Calu3 (cell line): Measurements from ENCODE around the gene UBE2L6. TPM values are rescaled to one million over a fixed set of nuclear protein-coding genes. Genes with fewer than 3 reads are reported as not detected.

Experiments used
- BruUV-seq: library from RNA; stranded (reverse); fragments of 400-500 nt; replicated peaks from 2 replicates; lab custom pipeline; 2021; lab: Mats Ljungman, UMichigan
- CTCF ChIA-PET: fragments of 300-600 bp; sonication (Branson Sonifier 250); formaldehyde crosslinking; loops from one replicate; lab custom pipeline; 2022; ENCODE audit warnings: antibody characterized with exemption; lab: Charles Lee
- DNase-seq: peaks from one replicate; pipeline ENCODE4 v3.0.0; 2022
- H3K27ac Mint-ChIP-seq: one replicate; pipeline ENCODE4 v1.8.0; 2022; ENCODE audit warnings: mixed read lengths; ENCODE audit not compliant: unreplicated experiment
- H3K27me3 Mint-ChIP-seq: one replicate; pipeline ENCODE4 v1.8.0; 2022; ENCODE audit warnings: mixed read lengths; ENCODE audit not compliant: unreplicated experiment
- H3K36me3 Mint-ChIP-seq: one replicate; pipeline ENCODE4 v1.8.0; 2022; ENCODE audit warnings: mild to moderate bottlenecking, moderate library complexity, mixed read lengths; ENCODE audit not compliant: insufficient read depth, unreplicated experiment
- H3K4me1 Mint-ChIP-seq: one replicate; pipeline ENCODE4 v1.8.0; 2022; ENCODE audit warnings: mild to moderate bottlenecking, low read depth, mixed read lengths; ENCODE audit not compliant: unreplicated experiment
- H3K4me3 Mint-ChIP-seq: one replicate; pipeline ENCODE4 v1.8.0; 2022; ENCODE audit warnings: mild to moderate bottlenecking, low read depth, moderate library complexity, mixed read lengths; ENCODE audit not compliant: unreplicated experiment
- H3K9me3 Mint-ChIP-seq: one replicate; pipeline ENCODE4 v1.8.0; 2022; ENCODE audit warnings: low read depth, mixed read lengths; ENCODE audit not compliant: unreplicated experiment
- intact Hi-C: fragments of 100-400 bp; cut with micrococcal nuclease; formaldehyde crosslinking; loops from one replicate; pipeline ENCODE4 v1.10.0; 2022; ENCODE audit not compliant: unreplicated experiment
- total RNA-seq: library from RNA; stranded (reverse); gene quantifications from 2 replicates; pipeline ENCODE4 v1.2.3, GENCODE V29; 2022
- TF ChIP-seq, protein P1 (sequence below): fragments of 200-600 bp; IDR thresholded peaks from one replicate; pipeline ENCODE4 v1.8.0; 2022; ENCODE audit warnings: antibody characterized with exemption; ENCODE audit not compliant: unreplicated experiment

UBE2L6 gene
- total RNA-seq, 1 experiment from 2014 or later = 80.8 TPM

DNA sequence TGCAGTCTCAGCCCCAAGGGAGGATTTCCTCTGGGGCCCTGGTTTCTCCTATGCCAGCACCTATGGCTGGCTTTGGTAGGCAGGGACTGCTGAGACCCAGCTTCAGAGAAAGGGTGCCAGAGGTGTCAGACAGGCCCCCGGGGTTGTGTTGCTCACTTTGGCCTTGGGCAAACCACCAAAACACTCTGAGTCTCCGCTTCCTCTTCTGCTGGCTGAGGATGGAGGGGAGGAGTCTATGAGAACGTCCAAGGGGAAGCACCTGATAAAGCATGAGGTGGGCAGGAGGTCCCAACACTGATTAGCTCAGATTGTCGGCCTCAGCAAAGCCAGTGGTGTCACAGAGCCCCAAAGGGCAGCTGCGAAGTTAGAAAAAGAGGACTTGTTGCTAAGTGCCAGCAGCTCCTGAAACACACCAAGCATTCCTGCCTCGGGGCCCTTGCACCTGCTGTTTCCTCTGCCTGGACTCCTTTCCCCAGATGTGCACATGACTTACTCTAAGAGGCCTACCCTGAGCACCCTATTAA lies 19.6 kb downstream of the UBE2L6 start:
- H3K4me3 Mint-ChIP-seq = no peak overlapping the region
- H3K4me1 Mint-ChIP-seq = no peaks in the 10 kb centered on the region
- DNase-seq = no peak
- CTCF ChIA-PET = interaction anchor here (1.5 kb wide), 1 partner anchor 93 kb away, joined by 3 read pairs; no protein-coding TSS in a partner anchor
- TF ChIP-seq, protein P1, sequence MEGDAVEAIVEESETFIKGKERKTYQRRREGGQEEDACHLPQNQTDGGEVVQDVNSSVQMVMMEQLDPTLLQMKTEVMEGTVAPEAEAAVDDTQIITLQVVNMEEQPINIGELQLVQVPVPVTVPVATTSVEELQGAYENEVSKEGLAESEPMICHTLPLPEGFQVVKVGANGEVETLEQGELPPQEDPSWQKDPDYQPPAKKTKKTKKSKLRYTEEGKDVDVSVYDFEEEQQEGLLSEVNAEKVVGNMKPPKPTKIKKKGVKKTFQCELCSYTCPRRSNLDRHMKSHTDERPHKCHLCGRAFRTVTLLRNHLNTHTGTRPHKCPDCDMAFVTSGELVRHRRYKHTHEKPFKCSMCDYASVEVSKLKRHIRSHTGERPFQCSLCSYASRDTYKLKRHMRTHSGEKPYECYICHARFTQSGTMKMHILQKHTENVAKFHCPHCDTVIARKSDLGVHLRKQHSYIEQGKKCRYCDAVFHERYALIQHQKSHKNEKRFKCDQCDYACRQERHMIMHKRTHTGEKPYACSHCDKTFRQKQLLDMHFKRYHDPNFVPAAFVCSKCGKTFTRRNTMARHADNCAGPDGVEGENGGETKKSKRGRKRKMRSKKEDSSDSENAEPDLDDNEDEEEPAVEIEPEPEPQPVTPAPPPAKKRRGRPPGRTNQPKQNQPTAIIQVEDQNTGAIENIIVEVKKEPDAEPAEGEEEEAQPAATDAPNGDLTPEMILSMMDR = no peak
- H3K27me3 Mint-ChIP-seq = peaks cover 9% of the 10 kb centered on the region
- H3K36me3 Mint-ChIP-seq = peaks cover 5% of the 10 kb centered on the region
- no peaks in the 10 kb centered on the region for H3K9me3 Mint-ChIP-seq
- intact Hi-C loops = no loop called here
- H3K27ac Mint-ChIP-seq = no peak overlapping the region
- BruUV-seq = no TSS peak

DNA sequence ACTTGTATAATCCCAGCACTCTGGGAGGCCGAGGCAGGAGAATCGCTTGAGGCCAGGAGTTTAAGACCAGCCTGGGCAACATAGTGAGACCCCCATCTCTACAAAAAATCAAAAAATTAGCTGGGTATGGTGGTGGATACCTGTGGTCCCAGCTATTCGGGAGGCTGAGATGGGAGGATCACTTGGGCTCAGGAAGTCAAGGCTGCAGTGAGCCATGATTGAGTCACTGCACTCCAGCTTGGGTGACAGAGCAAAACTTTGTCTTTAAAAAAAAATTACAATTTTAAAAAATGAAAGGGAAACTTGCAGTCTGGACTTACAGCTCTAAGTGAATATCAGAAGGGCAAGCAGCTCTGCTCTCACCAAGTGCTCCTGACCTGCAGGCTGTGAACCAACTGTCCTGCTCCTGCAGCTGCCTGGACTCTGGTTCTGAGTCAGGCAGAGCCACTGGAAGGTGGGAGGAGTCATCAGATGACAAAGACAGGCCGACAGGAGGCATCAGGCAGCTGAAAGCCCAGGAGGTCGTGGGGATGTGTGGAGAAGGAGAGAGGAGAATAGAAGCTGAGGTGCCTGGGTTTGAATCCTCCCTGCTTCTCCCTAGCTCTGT lies 20.5 kb downstream of the UBE2L6 start:
- H3K27ac Mint-ChIP-seq = no peak overlapping the region
- no peaks in the 10 kb centered on the region for H3K9me3 Mint-ChIP-seq
- no TSS peak for BruUV-seq

DNA sequence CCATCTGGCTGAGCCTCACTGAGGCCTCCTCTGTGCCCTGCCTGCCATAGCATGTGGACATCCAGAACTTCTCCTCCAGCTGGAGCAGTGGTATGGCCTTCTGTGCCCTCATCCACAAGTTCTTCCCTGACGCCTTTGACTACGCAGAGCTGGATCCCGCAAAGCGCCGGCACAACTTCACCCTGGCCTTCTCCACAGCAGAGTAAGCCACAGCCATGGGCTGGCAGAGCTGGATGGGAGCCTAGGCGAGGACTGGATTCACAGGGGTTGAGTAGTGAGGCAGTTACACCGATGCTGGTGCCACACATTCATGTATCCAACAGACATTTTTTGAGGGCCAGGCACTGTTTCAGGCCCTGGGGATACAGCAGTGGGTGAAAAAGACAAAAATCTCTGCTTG lies 21.0 kb downstream of the UBE2L6 start:
- peaks cover 22% of the 10 kb centered on the region for H3K27me3 Mint-ChIP-seq
- no peak overlapping the region for H3K27ac Mint-ChIP-seq
- intact Hi-C loops = no loop called here
- no peaks in the 10 kb centered on the region for H3K9me3 Mint-ChIP-seq
- H3K36me3 Mint-ChIP-seq = peaks cover 6% of the 10 kb centered on the region
- no TSS peak for BruUV-seq
- TF ChIP-seq, protein P1 = no peak
- H3K4me3 Mint-ChIP-seq = no peak overlapping the region
- CTCF ChIA-PET = interaction anchor here (0.6 kb wide), 1 partner anchor 419 kb away, joined by 3 read pairs; no protein-coding TSS in a partner anchor
- DNase-seq = no peak
- no peaks in the 10 kb centered on the region for H3K4me1 Mint-ChIP-seq

More for the DNA sequence above, 20.5 kb downstream of the UBE2L6 start:
- Mint-ChIP-seq H3K27me3 (peaks cover 18% of the 10 kb centered on the region), H3K36me3 (peaks cover 6% of the 10 kb centered on the region), H3K4me1 (no peaks in the 10 kb centered on the region), H3K4me3 (no peak overlapping the region)
- CTCF ChIA-PET = interaction anchor here (1.5 kb wide), 1 partner anchor 94 kb away, joined by 3 read pairs; no protein-coding TSS in a partner anchor
- TF ChIP-seq, protein P1 = no peak
- intact Hi-C loops = no loop called here
- DNase-seq = no peak

DNA sequence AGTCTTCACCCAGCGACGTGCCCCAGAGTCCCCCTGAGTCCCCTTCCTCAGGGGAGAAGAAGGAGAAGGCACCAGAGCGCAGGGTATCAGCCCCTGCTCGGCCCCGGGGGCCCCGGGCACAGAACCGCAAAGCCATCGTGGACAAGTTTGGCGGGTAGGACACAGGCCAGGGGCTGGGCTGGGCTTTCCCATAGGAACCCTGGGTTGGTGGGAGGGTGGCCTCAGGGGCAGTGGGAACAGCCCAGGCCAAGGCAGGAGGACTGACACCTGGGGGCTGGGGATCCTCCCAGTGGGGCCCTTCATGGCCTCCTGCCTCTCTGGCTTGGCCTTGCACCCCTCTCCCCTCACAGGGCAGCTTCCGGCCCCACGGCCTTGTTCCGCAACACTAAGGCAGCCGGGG lies 21.6 kb downstream of the UBE2L6 start:
- H3K4me3 Mint-ChIP-seq = no peak overlapping the region
- TF ChIP-seq, protein P1 = no peak
- intact Hi-C loops = no loop called here

More for the DNA sequence above, 21.6 kb downstream of the UBE2L6 start:
- H3K27ac Mint-ChIP-seq = no peak overlapping the region
- H3K27me3 Mint-ChIP-seq = peaks cover 28% of the 10 kb centered on the region
- CTCF ChIA-PET = interaction anchor here (0.6 kb wide), 1 partner anchor 419 kb away, joined by 3 read pairs; no protein-coding TSS in a partner anchor
- BruUV-seq = no TSS peak
- H3K4me1 Mint-ChIP-seq = no peaks in the 10 kb centered on the region
- no peak for DNase-seq
- no peaks in the 10 kb centered on the region for H3K9me3 Mint-ChIP-seq
- peaks cover 6% of the 10 kb centered on the region for H3K36me3 Mint-ChIP-seq
